Upper lobe of left lung (tissue), 4 donors: Measurements from ENCODE around the gene POU4F1.

Experiments
- CTCF ChIP-seq, 6 experiments: fragments of 450-650 bp in 4 of 6; fragments of 200-600 bp in 2 of 6; sonication (generic) in 2 of 6; IDR thresholded peaks; one replicate each; pipeline ENCODE4 v1.5.1; 2016 to 2019; ENCODE audit warnings: antibody characterized with exemption in 6 of 6
- EP300 ChIP-seq, 4 donors: sonication (generic); formaldehyde crosslinking; IDR thresholded peaks; one replicate each; pipeline ENCODE4 v1.5.1; 2017; ENCODE audit warnings: antibody characterized with exemption in 4 of 4, control low read depth in 2 of 4
- POLR2A ChIP-seq, 4 donors: fragments of 450-650 bp; IDR thresholded peaks; one replicate each; pipeline ENCODE4 v1.5.1; 2016 to 2017; ENCODE audit warnings: antibody characterized with exemption in 4 of 4, mild to moderate bottlenecking in 2 of 4
- POLR2AphosphoS5 ChIP-seq, 2 donors: sonication (generic); formaldehyde crosslinking; IDR thresholded peaks; one replicate each; pipeline ENCODE4 v1.5.1; 2017; ENCODE audit warnings: antibody characterized with exemption in 2 of 2

DNA sequence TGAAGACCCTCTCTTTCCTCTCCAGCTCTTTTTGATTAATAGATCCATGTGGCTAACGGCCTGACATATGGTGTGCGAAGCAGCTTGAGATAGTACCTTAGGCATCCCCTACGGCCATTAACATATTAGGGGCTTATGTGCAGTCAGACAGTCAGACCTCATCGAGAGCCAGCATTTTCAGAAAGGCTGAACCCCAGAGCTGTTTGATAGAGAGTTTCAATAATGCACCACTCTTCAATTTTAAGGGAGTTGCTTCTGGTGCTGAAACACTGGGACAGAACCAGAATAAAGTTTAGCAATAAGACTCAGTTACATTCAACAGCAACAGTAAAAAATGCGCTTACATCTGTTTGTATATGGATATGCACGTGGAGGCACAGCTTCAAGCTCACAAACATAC lies 10.8 kb downstream of the POU4F1 start:
- no peak for TF ChIP-seq POLR2A (IDR thresholded peaks at IDR 0.05)
- no peak for TF ChIP-seq POLR2AphosphoS5 (IDR thresholded peaks at IDR 0.05)
- no peak for TF ChIP-seq CTCF (IDR thresholded peaks at IDR 0.05)
- no peak for TF ChIP-seq EP300 (IDR thresholded peaks at IDR 0.05)
